GM18951 (cell line): ENCODE results near the gene RAD51D.
A peak's percentile ranks its signal among the peaks of the same experiment; 100 is the strongest.

Experiments
- POLR2A ChIP-seq: IDR thresholded peaks from 4 replicates; pipeline ENCODE4 v1.6.1; 2011; ENCODE audit warnings: mild to moderate bottlenecking; ENCODE audit not compliant: insufficient read length, insufficient read depth; ENCODE audit errors: extremely low read depth
- in situ Hi-C: fragments of 300-500 bp; cut with MboI; formaldehyde crosslinking; loops from one replicate; pipeline ENCODE4 v1.12.0; 2022; ENCODE audit warnings: low sequenced_read_pairs, mixed read lengths, inconsistent platforms; ENCODE audit not compliant: unreplicated experiment

RAD51D gene

GRCh38 chr17:35154196-35155165 lies 34.8 kb upstream of the RAD51D start:
- in situ Hi-C loops: loop anchor here (25.0 kb wide), 1 partner anchor 583 kb away; the partner anchor contains the start of gene RASL10B
- no peak for TF ChIP-seq POLR2A

GRCh38 chr17:35152421-35153140 lies 32.9 kb upstream of the RAD51D start:
- in situ Hi-C loops: loop anchor here (25.0 kb wide), 1 partner anchor 585 kb away; the partner anchor contains the start of gene RASL10B
- no peak for TF ChIP-seq POLR2A

GRCh38 chr17:35151080-35151479 lies 31.4 kb upstream of the RAD51D start:
- in situ Hi-C loops: loop anchor here (25.0 kb wide), 1 partner anchor 586 kb away; the partner anchor contains the start of gene RASL10B

DNA sequence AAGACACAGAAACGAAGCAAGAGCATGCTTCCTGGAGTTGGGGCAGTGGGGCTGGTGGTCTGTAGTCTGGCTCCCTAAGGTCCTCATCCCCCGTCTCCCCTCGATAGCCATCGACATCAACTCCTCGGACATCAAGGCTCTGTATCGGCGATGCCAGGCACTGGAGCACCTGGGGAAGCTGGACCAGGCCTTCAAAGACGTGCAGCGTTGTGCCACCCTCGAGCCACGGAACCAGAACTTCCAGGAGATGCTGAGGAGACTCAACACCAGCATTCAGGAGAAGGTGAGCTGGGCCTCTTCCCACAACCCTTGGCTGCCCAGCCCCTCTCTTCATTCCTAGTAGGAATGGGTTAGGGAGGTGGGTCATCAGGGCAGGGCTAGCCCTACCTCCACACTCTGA lies 30.3 kb upstream of the RAD51D start:
- in situ Hi-C loops: loop anchor here (25.0 kb wide), 1 partner anchor 587 kb away; the partner anchor contains the start of gene RASL10B
- TF ChIP-seq POLR2A: no peak

GRCh38 chr17:35148144-35148543 lies 28.5 kb upstream of the RAD51D start:
- in situ Hi-C loops: no loop called here
- no peak for TF ChIP-seq POLR2A

GRCh38 chr17:35147375-35147905 lies 27.8 kb upstream of the RAD51D start, which contains the start of gene UNC45B:
Gene UNC45B, plus strand, starts transcription at chr17:35147817. Its CDS starts 447 bp downstream, at chr17:35148264.
- TF ChIP-seq POLR2A: no peak

GRCh38 chr17:35146214-35146833 lies 26.7 kb upstream of the RAD51D start:
- TF ChIP-seq POLR2A: no peak
- in situ Hi-C loops: no loop called here

More at GRCh38 chr17:35147375-35147905, 27.8 kb upstream of the RAD51D start, which contains the start of gene UNC45B:
- in situ Hi-C loops: no loop called here

DNA sequence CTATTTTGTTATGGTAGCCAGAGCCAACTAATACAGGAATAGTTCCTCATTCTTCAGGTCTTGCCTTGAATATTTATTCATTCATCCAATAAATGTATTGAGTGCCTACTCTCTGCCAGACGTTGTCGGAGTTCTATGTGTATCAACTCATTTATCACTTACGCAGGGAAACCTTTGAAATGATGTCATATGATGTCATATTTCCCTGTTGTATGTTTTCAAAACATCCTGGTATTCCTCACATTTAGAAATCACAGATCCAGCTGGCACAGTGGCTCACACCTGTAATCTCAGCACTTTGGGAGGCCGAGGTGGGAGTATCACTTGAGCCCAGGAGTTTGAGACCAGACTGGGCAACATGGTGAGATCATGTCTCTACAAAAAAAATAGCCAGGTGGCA lies 25.2 kb upstream of the RAD51D start:
- no peak for TF ChIP-seq POLR2A
- in situ Hi-C loops: no loop called here

- no peak for TF ChIP-seq POLR2A
- in situ Hi-C loops: no loop called here
These were observed 22.8 kb upstream of the RAD51D start for GRCh38 chr17:35142467-35142796.

GRCh38 chr17:35141681-35142466 lies 22.2 kb upstream of the RAD51D start, which contains the start of gene NLE1:
Gene NLE1, minus strand, starts transcription at chr17:35142303. Its CDS starts 28 bp downstream, at chr17:35142275.
- in situ Hi-C loops: no loop called here
- peak; percentile 65 for TF ChIP-seq POLR2A

GRCh38 chr17:35138218-35138617 lies 18.6 kb upstream of the RAD51D start:
- TF ChIP-seq POLR2A: no peak
- in situ Hi-C loops: no loop called here

GRCh38 chr17:35135322-35135721 lies 15.7 kb upstream of the RAD51D start:
- in situ Hi-C loops: no loop called here
- no peak for TF ChIP-seq POLR2A
